Caco-2 (cell line): Measurements from ENCODE around the gene KRTAP10-4. TPM values are rescaled to one million over a fixed set of nuclear protein-coding genes. Genes with fewer than 3 reads are reported as not detected.

Source experiments
- BruUV-seq: library from RNA; stranded (reverse); fragments of 400-500 nt; replicated peaks from 2 replicates; lab custom pipeline; 2021; lab: Mats Ljungman, UMichigan
- CTCF ChIA-PET: fragments of 300-600 bp; sonication (Branson Sonifier 250); formaldehyde crosslinking; loops from one replicate; lab custom pipeline; 2022; ENCODE audit warnings: antibody characterized with exemption; lab: Charles Lee
- POLR2A ChIA-PET: fragments of 300-600 bp; sonication (Branson Sonifier 250); formaldehyde crosslinking; loops from one replicate; lab custom pipeline; 2022; ENCODE audit warnings: antibody characterized with exemption; lab: Charles Lee
- DNase-seq, 2 experiments: peaks; one replicate each; pipeline versions ENCODE4 v3.0.0 to v3.0.0-alpha.2; 2020 to 2022
- H3K27me3 ChIP-seq: replicated peaks from 2 replicates; pipeline ENCODE4 v1.6.0; 2011; ENCODE audit warnings: low read length; ENCODE audit not compliant: control insufficient read depth, insufficient read depth
- H3K36me3 ChIP-seq: 2 replicates; pipeline ENCODE4 v1.5.1; 2011; ENCODE audit warnings: low read length; ENCODE audit not compliant: control insufficient read depth, insufficient read depth
- H3K4me1 ChIP-seq: fragments of 250-450 bp; sonication (Bioruptor Pico); 2 replicates; pipeline ENCODE4 v1.5.1; 2020; ENCODE audit warnings: mild to moderate bottlenecking
- H3K4me3 ChIP-seq: 2 replicates; pipeline ENCODE4 v1.5.1; 2011; ENCODE audit warnings: low read depth, mild to moderate bottlenecking, control low read depth, low read length
- H3K9me3 ChIP-seq: fragments of 250-450 bp; sonication (Bioruptor Pico); 2 replicates; pipeline ENCODE4 v1.5.1; 2020; ENCODE audit warnings: mild to moderate bottlenecking, moderate library complexity
- H3K27ac Mint-ChIP-seq: one replicate; pipeline ENCODE4 v1.8.0; 2022; ENCODE audit warnings: mixed read lengths; ENCODE audit not compliant: unreplicated experiment
- H3K27me3 Mint-ChIP-seq: one replicate; pipeline ENCODE4 v1.8.0; 2022; ENCODE audit warnings: mixed read lengths; ENCODE audit not compliant: insufficient read depth, unreplicated experiment
- H3K36me3 Mint-ChIP-seq: one replicate; pipeline ENCODE4 v1.8.0; 2022; ENCODE audit warnings: mild to moderate bottlenecking, mixed read lengths; ENCODE audit not compliant: insufficient read depth, unreplicated experiment
- H3K4me1 Mint-ChIP-seq: one replicate; pipeline ENCODE4 v1.8.0; 2022; ENCODE audit warnings: low read depth, mixed read lengths; ENCODE audit not compliant: unreplicated experiment
- H3K4me3 Mint-ChIP-seq: one replicate; pipeline ENCODE4 v1.8.0; 2022; ENCODE audit warnings: mild to moderate bottlenecking, moderate library complexity, mixed read lengths; ENCODE audit not compliant: unreplicated experiment
- H3K9me3 Mint-ChIP-seq: one replicate; pipeline ENCODE4 v1.8.0; 2022; ENCODE audit warnings: mixed read lengths; ENCODE audit not compliant: unreplicated experiment
- CTCF ChIP-seq, 2 experiments: fragments of 200-600 bp in 1 of 2; IDR thresholded peaks; 1 replicate in 1 of 2; 2 replicates in 1 of 2; pipeline versions ENCODE4 v1.5.1 to v1.8.0; 2011 to 2022; ENCODE audit warnings: antibody characterized with exemption in 1 of 2, control low read depth in 1 of 2, inconsistent platforms in 1 of 2, low read depth in 1 of 2, low read length in 1 of 2, mild to moderate bottlenecking in 1 of 2, moderate library complexity in 1 of 2; ENCODE audit not compliant: insufficient read depth in 1 of 2, severe bottlenecking in 1 of 2, unreplicated experiment in 1 of 2
- intact Hi-C: fragments of 100-400 bp; cut with micrococcal nuclease; formaldehyde crosslinking; loops from one replicate; pipeline ENCODE4 v1.10.0; 2022; ENCODE audit not compliant: unreplicated experiment
- total RNA-seq: library from RNA; stranded (reverse); gene quantifications from 2 replicates; pipeline ENCODE4 v1.2.3, GENCODE V29; 2022

The KRTAP10-4 gene
- total RNA-seq, 1 experiment from 2014 or later, result not detected

GRCh38 chr21:44603109-44603875 lies 29.8 kb downstream of the KRTAP10-4 start:
- Mint-ChIP-seq H3K9me3 (peaks cover 8% of the 10 kb centered on the region), H3K27me3 (peaks cover 6% of the 10 kb centered on the region), H3K36me3 (no peaks in the 10 kb centered on the region), H3K4me1 (no peaks in the 10 kb centered on the region), H3K4me3 (no peak overlapping the region), H3K27ac (no peak overlapping the region)
- no peaks in the 10 kb centered on the region for H3K9me3 ChIP-seq
- ChIA-PET CTCF (no interaction called here), POLR2A (no interaction called here)
- intact Hi-C loops, result no loop called here
- H3K4me3 ChIP-seq, result no peak overlapping the region
- BruUV-seq, result no TSS peak
- DNase-seq, result no peak
- no peaks in the 10 kb centered on the region for H3K36me3 ChIP-seq
- H3K27me3 ChIP-seq, result no peaks in the 10 kb centered on the region
- TF ChIP-seq CTCF (IDR thresholded peaks at IDR 0.05; ENCODE audit: insufficient read depth in 1 of 2, low read depth in 1 of 2, low read length in 1 of 2, severe bottlenecking in 1 of 2, unreplicated experiment in 1 of 2), result no peak
- H3K4me1 ChIP-seq, result no peaks in the 10 kb centered on the region

GRCh38 chr21:44603911-44604310 lies 30.4 kb downstream of the KRTAP10-4 start:
- peaks cover 6% of the 10 kb centered on the region for H3K27me3 Mint-ChIP-seq

GRCh38 chr21:44606495-44606894 lies 33.0 kb downstream of the KRTAP10-4 start:
- ChIA-PET CTCF (no interaction called here), POLR2A (no interaction called here)
- TF ChIP-seq CTCF (IDR thresholded peaks at IDR 0.05; ENCODE audit: insufficient read depth in 1 of 2, low read depth in 1 of 2, low read length in 1 of 2, severe bottlenecking in 1 of 2, unreplicated experiment in 1 of 2), result no peak
- no peak overlapping the region for H3K4me3 ChIP-seq
- H3K27me3 ChIP-seq, result no peaks in the 10 kb centered on the region
- 0 out of 2 replicates have a peak, but pooled peaks cover 5% of the 10 kb centered on the region for H3K9me3 ChIP-seq
- intact Hi-C loops, result no loop called here
- Mint-ChIP-seq H3K4me1 (no peaks in the 10 kb centered on the region), H3K9me3 (peaks cover 29% of the 10 kb centered on the region), H3K27ac (no peak overlapping the region), H3K36me3 (no peaks in the 10 kb centered on the region), H3K4me3 (no peak overlapping the region), H3K27me3 (peaks cover 5% of the 10 kb centered on the region)
- no peaks in the 10 kb centered on the region for H3K36me3 ChIP-seq
- DNase-seq, result no peak
- H3K4me1 ChIP-seq, result no peaks in the 10 kb centered on the region
- BruUV-seq, result no TSS peak

More at GRCh38 chr21:44603911-44604310, 30.4 kb downstream of the KRTAP10-4 start:
- H3K36me3 ChIP-seq, result no peaks in the 10 kb centered on the region
- DNase-seq, result no peak
- Mint-ChIP-seq H3K36me3 (no peaks in the 10 kb centered on the region), H3K9me3 (peaks cover 7% of the 10 kb centered on the region), H3K4me3 (no peak overlapping the region), H3K27ac (no peak overlapping the region), H3K4me1 (no peaks in the 10 kb centered on the region)
- no peaks in the 10 kb centered on the region for H3K9me3 ChIP-seq
- H3K4me3 ChIP-seq, result no peak overlapping the region
- BruUV-seq, result no TSS peak
- no peaks in the 10 kb centered on the region for H3K4me1 ChIP-seq
- POLR2A ChIA-PET, result no interaction called here
- no peaks in the 10 kb centered on the region for H3K27me3 ChIP-seq
- intact Hi-C loops, result no loop called here
- TF ChIP-seq CTCF (IDR thresholded peaks at IDR 0.05; ENCODE audit: insufficient read depth in 1 of 2, low read depth in 1 of 2, low read length in 1 of 2, severe bottlenecking in 1 of 2, unreplicated experiment in 1 of 2), result no peak
- CTCF ChIA-PET, result no interaction called here
